H1 (cell line): ENCODE data around the gene UBL4B. TPM values are rescaled to one million over a fixed set of nuclear protein-coding genes. Genes with fewer than 3 reads are reported as not detected.

Experiments used
- CTCF ChIA-PET: fragments of 300-600 bp; sonication (Branson Sonifier 250); formaldehyde crosslinking; loops from one replicate; lab custom pipeline; 2021; ENCODE audit not compliant: partially characterized antibody; lab: Charles Lee
- POLR2A ChIA-PET: fragments of 300-600 bp; sonication (Branson Sonifier 250); formaldehyde crosslinking; loops from one replicate; lab custom pipeline; 2021; ENCODE audit warnings: inconsistent platforms; ENCODE audit not compliant: partially characterized antibody; lab: Charles Lee
- DNase-seq, 2 experiments: peaks; one replicate each; pipeline versions ENCODE4 v3.0.0 to v3.0.0-alpha.2; 2010 to 2022; ENCODE audit warnings: low spot score in 2 of 2, low read depth in 1 of 2, mixed read lengths in 1 of 2
- FAIRE-seq: peaks from 2 replicates; lab custom pipeline; 2011; peaks lifted over from hg19 to GRCh38; lab: Jason Lieb, UNC
- H2AFZ ChIP-seq: 2 replicates; pipeline ENCODE4 v1.8.1; 2012; ENCODE audit warnings: low read length, inconsistent platforms
- H2AK5ac ChIP-seq: 2 replicates; pipeline ENCODE4 v1.6.1; 2013; ENCODE audit warnings: low read depth, low read length
- H2BK120ac ChIP-seq: replicated peaks from 2 replicates; pipeline ENCODE3; 2013; ENCODE audit warnings: low read depth, low read length, inconsistent platforms
- H2BK12ac ChIP-seq: 2 replicates; pipeline ENCODE4 v1.6.1; 2013; ENCODE audit warnings: low read depth, low read length
- H2BK15ac ChIP-seq: 2 replicates; pipeline ENCODE4 v1.6.1; 2013; ENCODE audit warnings: low read length
- H2BK20ac ChIP-seq: 2 replicates; pipeline ENCODE4 v1.6.1; 2013; ENCODE audit warnings: low read length
- H2BK5ac ChIP-seq: 2 replicates; pipeline ENCODE4 v1.6.1; 2013; ENCODE audit warnings: low read depth, low read length
- H3K14ac ChIP-seq: 2 replicates; pipeline ENCODE4 v1.6.1; 2013; ENCODE audit warnings: inconsistent platforms; ENCODE audit not compliant: insufficient read length
- H3K18ac ChIP-seq: 2 replicates; pipeline ENCODE4 v1.6.1; 2013; ENCODE audit warnings: low read length; ENCODE audit errors: extremely low read depth
- H3K23ac ChIP-seq: 2 replicates; pipeline ENCODE4 v1.6.1; 2013; ENCODE audit warnings: inconsistent platforms; ENCODE audit not compliant: insufficient read length
- H3K23me2 ChIP-seq: 2 replicates; pipeline ENCODE4 v1.6.1; 2013; ENCODE audit warnings: low read depth, low read length
- H3K27ac ChIP-seq: 2 replicates; pipeline ENCODE4 v1.6.1; 2011; ENCODE audit warnings: low read depth, low read length, inconsistent platforms
- H3K27me3 ChIP-seq, 4 experiments: replicated peaks in 1 of 4; 1 replicate in 1 of 4; 2 replicates in 3 of 4; pipeline versions ENCODE4 v1.6.1 to v1.8.1; 2011 to 2013; ENCODE audit warnings: low read length in 3 of 4, mild to moderate bottlenecking in 3 of 4, inconsistent platforms in 2 of 4, mixed read lengths in 2 of 4, moderate library complexity in 1 of 4; ENCODE audit not compliant: control insufficient read depth in 3 of 4, insufficient read depth in 3 of 4; ENCODE audit errors: extremely low read depth in 1 of 4
- H3K36me3 ChIP-seq, 4 experiments: 2 replicates each; pipeline versions ENCODE4 v1.6.1 to v1.8.1; 2011 to 2013; ENCODE audit warnings: mild to moderate bottlenecking in 4 of 4, low read length in 3 of 4, moderate library complexity in 2 of 4, control low read depth in 1 of 4, inconsistent platforms in 1 of 4; ENCODE audit not compliant: insufficient read depth in 4 of 4, control insufficient read depth in 2 of 4
- H3K4ac ChIP-seq: replicated peaks from 2 replicates; pipeline ENCODE3; 2013; ENCODE audit warnings: low read length, low read depth, mixed read lengths, inconsistent platforms; ENCODE audit not compliant: insufficient read length
- H3K4me1 ChIP-seq, 4 experiments: replicated peaks in 1 of 4; 1 replicate in 1 of 4; 2 replicates in 3 of 4; pipeline versions ENCODE4 v1.6.1 to v1.8.1; 2011 to 2013; ENCODE audit warnings: low read length in 3 of 4, inconsistent platforms in 2 of 4, mixed read lengths in 1 of 4; ENCODE audit not compliant: insufficient read depth in 4 of 4, control insufficient read depth in 3 of 4
- H3K4me2 ChIP-seq, 2 experiments: 2 replicates each; pipeline versions ENCODE4 v1.6.1 to v1.8.1; 2011 to 2013; ENCODE audit warnings: low read depth in 2 of 2, low read length in 2 of 2, control low read depth in 1 of 2, inconsistent platforms in 1 of 2, mild to moderate bottlenecking in 1 of 2; ENCODE audit not compliant: insufficient read depth in 1 of 2
- H3K4me3 ChIP-seq, 4 experiments: fragments of 200-600, 300-600 bp in 1 of 4; sonication (generic), shearing (Covaris generic), sonication (Bioruptor Twin) in 1 of 4; 2 replicates each; pipeline versions ENCODE4 v1.5.1 to v1.8.1; 2011 to 2016; ENCODE audit warnings: low read length in 4 of 4, low read depth in 3 of 4, control low read depth in 2 of 4, inconsistent platforms in 2 of 4, mild to moderate bottlenecking in 2 of 4, mixed read lengths in 1 of 4, moderate library complexity in 1 of 4; ENCODE audit not compliant: insufficient read depth in 2 of 4; ENCODE audit errors: extremely low read depth in 1 of 4
- H3K56ac ChIP-seq: replicated peaks from 2 replicates; pipeline ENCODE3; 2013; ENCODE audit warnings: low read depth, mild to moderate bottlenecking, mixed read lengths, low read length, inconsistent platforms; ENCODE audit not compliant: insufficient read length
- H3K79me1 ChIP-seq: 2 replicates; pipeline ENCODE4 v1.6.1; 2013; ENCODE audit warnings: low read depth, low read length, control low read depth
- H3K79me2 ChIP-seq, 2 experiments: 2 replicates each; pipeline versions ENCODE4 v1.6.1 to v1.8.1; 2012 to 2013; ENCODE audit warnings: low read length in 2 of 2, mild to moderate bottlenecking in 2 of 2, inconsistent platforms in 1 of 2; ENCODE audit not compliant: insufficient read depth in 2 of 2, control insufficient read depth in 1 of 2
- H3K9ac ChIP-seq, 4 experiments: replicated peaks in 1 of 4; 1 replicate in 1 of 4; 2 replicates in 3 of 4; pipeline versions ENCODE4 v1.6.1 to v1.8.1; 2011 to 2013; ENCODE audit warnings: low read depth in 3 of 4, low read length in 3 of 4, control low read depth in 2 of 4, mild to moderate bottlenecking in 2 of 4, moderate library complexity in 2 of 4, inconsistent platforms in 1 of 4; ENCODE audit errors: extremely low read depth in 1 of 4
- H3K9me3 ChIP-seq, 2 experiments: 2 replicates each; pipeline versions ENCODE4 v1.6.1 to v1.8.1; 2012 to 2013; ENCODE audit warnings: mild to moderate bottlenecking in 2 of 2, moderate library complexity in 2 of 2, control low read depth in 1 of 2, inconsistent platforms in 1 of 2, low read depth in 1 of 2, low read length in 1 of 2, mixed read lengths in 1 of 2; ENCODE audit not compliant: insufficient read depth in 2 of 2
- H4K20me1 ChIP-seq, 2 experiments: replicated peaks in 1 of 2; 2 replicates each; pipeline versions ENCODE3 to v1.8.1; 2011 to 2013; ENCODE audit warnings: inconsistent platforms in 2 of 2, low read length in 2 of 2, mild to moderate bottlenecking in 1 of 2; ENCODE audit not compliant: insufficient read depth in 2 of 2, control insufficient read depth in 1 of 2
- H4K5ac ChIP-seq: 2 replicates; pipeline ENCODE4 v1.6.1; 2013; ENCODE audit warnings: low read length, low read depth, mixed read lengths, inconsistent platforms; ENCODE audit not compliant: insufficient read length
- H4K8ac ChIP-seq: 2 replicates; pipeline ENCODE4 v1.8.0; 2013; ENCODE audit warnings: mild to moderate bottlenecking, moderate library complexity, low read length, inconsistent platforms; ENCODE audit not compliant: insufficient read depth; ENCODE audit errors: extremely low read depth
- H4K91ac ChIP-seq: replicated peaks from 2 replicates; pipeline ENCODE3; 2013; ENCODE audit warnings: low read length, mixed read lengths, inconsistent platforms; ENCODE audit not compliant: insufficient read length
- BACH1 ChIP-seq: IDR thresholded peaks from 2 replicates; pipeline ENCODE4 v1.6.1; 2012; ENCODE audit warnings: low read length, improper control_type of control experiment
- HDAC2 ChIP-seq, 2 experiments: fragments of 300-600 bp in 1 of 2; sonication (generic) in 1 of 2; IDR thresholded peaks; 2 replicates each; pipeline ENCODE4 v1.6.1; 2011 to 2012; ENCODE audit warnings: low read depth in 2 of 2, low read length in 2 of 2, mild to moderate bottlenecking in 2 of 2, moderate library complexity in 2 of 2, borderline replicate concordance in 1 of 2, inconsistent platforms in 1 of 2
- SUZ12 ChIP-seq: fragments of 200-600 bp; sonication (generic); IDR thresholded peaks from 2 replicates; pipeline ENCODE4 v1.6.1; 2012; ENCODE audit warnings: mild to moderate bottlenecking, inconsistent platforms, low read length, moderate library complexity, mixed read lengths
- TBP ChIP-seq: IDR thresholded peaks from 2 replicates; pipeline ENCODE4 v1.6.1; 2011; ENCODE audit warnings: low read depth, low read length, improper control_type of control experiment
- WGBS, 2 experiments: shearing (Covaris generic) in 1 of 2; methylation state at CpG; one replicate each; pipeline versions ENCODE4 v1.1.6 to v1.1.7; 2013 to 2015; ENCODE audit warnings: low lambda C conversion rate in 2 of 2, mixed read lengths in 2 of 2, inconsistent platforms in 1 of 2, low coverage in 1 of 2, missing lambda C conversion rate in 1 of 2; ENCODE audit not compliant: insufficient replicate concordance in 2 of 2, insufficient coverage in 1 of 2, insufficient read length in 1 of 2; ENCODE audit errors: extremely low coverage in 1 of 2, missing lambda C conversion rate in 1 of 2; 5-methylcytosine and 5-hydroxymethylcytosine counted together
- polyA plus RNA-seq, 7 experiments: library from polyadenylated mRNA; depleted of rRNA in 3 of 7; stranded (reverse) in 5 of 7; unstranded in 2 of 7; fragments of >200 nt in 5 of 7; fragments of 200-250 nt in 2 of 7; gene quantifications; 1 replicate in 5 of 7; 2 replicates in 1 of 7; 4 replicates in 1 of 7; pipeline versions ENCODE4 v1.2.1 to v1.2.3, GENCODE V29; 2011 to 2013; ENCODE audit warnings: missing spikeins in 2 of 7, mixed read lengths in 2 of 7
- total RNA-seq: library from RNA; stranded (reverse); fragmentation: NEBNext Ultra II Directional; extraction: Animal tissue kit (Norgen Biotek cat#: 25700); gene quantifications from 2 replicates; pipeline ENCODE4 v1.2.1, GENCODE V29; 2021

UBL4B gene
- total and polyA plus RNA-seq, 2 of the 8 experiments (the other 6 are each of a cell fraction or from before 2014, with no cell fraction given): 0.11 TPM; not detected in 1

GRCh38 chr1:110119843-110120242, 7.6 kb downstream of the UBL4B start:
- Histone ChIP-seq H2BK120ac (no peak overlapping the region), H2BK20ac (no peak overlapping the region), H3K14ac (no peak overlapping the region), H3K4ac (no peak overlapping the region), H3K4me1 (no peaks in the 10 kb centered on the region; a peak in 1 of 7 replicates), H2BK5ac (no peak overlapping the region), H3K9ac (no peak overlapping the region), H3K23me2 (peaks cover 3% of the 10 kb centered on the region; the same call in 1 of the 2 replicates), H3K27ac (no peak overlapping the region), H3K9me3 (peaks cover 6 to 9% of the 10 kb centered on the region in 2 experiments; a peak in 1 of 4 replicates), H3K4me2 (no peak overlapping the region), H3K4me3 (no peak overlapping the region), H4K20me1 (no peaks in the 10 kb centered on the region), H3K18ac (no peak overlapping the region), H2AFZ (no peak overlapping the region), H3K79me2 (no peaks in the 10 kb centered on the region), H4K5ac (no peak overlapping the region), H4K8ac (no peak overlapping the region), H2AK5ac (no peak overlapping the region), H4K91ac (no peak overlapping the region), H3K27me3 (no peaks in the 10 kb centered on the region), H3K36me3 (no peaks in the 10 kb centered on the region), H3K79me1 (no peaks in the 10 kb centered on the region), H2BK12ac (no peak overlapping the region), H3K56ac (no peak overlapping the region), H2BK15ac (no peak overlapping the region), H3K23ac (no peak overlapping the region)
- WGBS, 2 experiments: 78% methylated on average over 3 of the region's 3 CpGs; no CpG with 5 or more reads in 1 of the 2 experiments
- ChIA-PET POLR2A (no interaction called here), CTCF (interaction anchor here (0.7 to 27.0 kb wide), 3 partner anchors 15 to 84 kb away, joined by 3 to 845 read pairs (median 126); no protein-coding TSS in a partner anchor)
- DNase-seq (no peak), FAIRE-seq (no peak)
- no peak for TF ChIP-seq BACH1
- TF ChIP-seq TBP: no peak
- TF ChIP-seq SUZ12: no peak
- TF ChIP-seq HDAC2 (IDR thresholded peaks at IDR 0.05; ENCODE audit: borderline replicate concordance in 1 of 2, low read depth in 2 of 2, low read length in 2 of 2): no peak
